Measurements from ENCODE around the gene DNASE1L1.
A peak's percentile ranks its signal among the peaks of the same experiment; 100 is the strongest.

The DNASE1L1 gene

DNA sequence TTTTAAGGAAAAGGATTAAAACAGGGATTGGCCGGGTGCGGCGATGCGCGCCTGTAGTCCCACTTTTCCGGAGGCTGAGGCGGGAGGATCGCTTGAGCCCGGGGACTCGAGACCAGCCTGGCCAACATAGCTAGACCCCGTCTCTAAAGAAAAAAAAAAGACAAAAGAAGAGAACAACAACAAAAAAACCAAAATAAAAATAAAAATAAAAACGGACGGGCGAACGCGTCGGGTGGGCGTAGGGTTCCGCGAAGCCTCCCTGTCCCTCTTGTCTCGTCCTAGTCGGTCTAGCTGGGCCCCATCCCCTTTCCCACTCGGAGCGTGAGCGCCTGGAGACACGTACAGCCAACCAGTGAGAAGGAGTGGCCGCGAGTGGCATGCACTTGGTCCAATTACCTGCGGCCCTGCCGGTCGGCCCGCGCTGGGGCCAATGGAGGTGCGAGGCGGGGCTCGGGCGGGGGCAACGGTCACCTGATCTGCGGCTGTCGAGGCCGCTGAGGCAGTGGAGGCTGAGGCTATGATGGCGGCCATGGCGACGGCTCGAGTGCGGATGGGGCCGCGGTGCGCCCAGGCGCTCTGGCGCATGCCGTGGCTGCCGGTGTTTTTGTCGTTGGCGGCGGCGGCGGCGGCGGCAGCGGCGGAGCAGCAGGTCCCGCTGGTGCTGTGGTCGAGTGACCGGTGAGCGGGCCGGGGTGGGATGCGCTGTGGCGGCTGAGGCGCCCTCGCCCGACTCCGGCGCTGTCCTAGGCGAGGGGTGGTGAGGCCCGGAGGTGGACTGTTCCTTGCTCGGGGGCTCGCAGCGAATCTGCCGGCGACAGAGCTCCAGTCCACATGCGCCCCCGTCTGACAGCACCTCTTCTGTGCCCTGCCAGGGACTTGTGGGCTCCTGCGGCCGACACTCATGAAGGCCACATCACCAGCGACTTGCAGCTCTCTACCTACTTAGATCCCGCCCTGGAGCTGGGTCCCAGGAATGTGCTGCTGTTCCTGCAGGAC lies 19.4 kb upstream of the DNASE1L1 start, which contains the start of gene ATP6AP1:
ATP6AP1 (plus strand) TSS at position 502 of the 996 bp plus-strand sequence; CDS start at position 518, 16 bp downstream.
- Mint-ChIP-seq H3K4me3 (peak within 1 kb of the TSS; percentile 81), H3K27me3 (no peaks in the 10 kb centered on the region), H3K36me3 (no peaks in the 10 kb centered on the region), H3K9me3 (no peaks in the 10 kb centered on the region), H3K4me1 (peaks cover 22% of the 10 kb centered on the region), H3K27ac (peak within 1 kb of the TSS; percentile 87)

DNA sequence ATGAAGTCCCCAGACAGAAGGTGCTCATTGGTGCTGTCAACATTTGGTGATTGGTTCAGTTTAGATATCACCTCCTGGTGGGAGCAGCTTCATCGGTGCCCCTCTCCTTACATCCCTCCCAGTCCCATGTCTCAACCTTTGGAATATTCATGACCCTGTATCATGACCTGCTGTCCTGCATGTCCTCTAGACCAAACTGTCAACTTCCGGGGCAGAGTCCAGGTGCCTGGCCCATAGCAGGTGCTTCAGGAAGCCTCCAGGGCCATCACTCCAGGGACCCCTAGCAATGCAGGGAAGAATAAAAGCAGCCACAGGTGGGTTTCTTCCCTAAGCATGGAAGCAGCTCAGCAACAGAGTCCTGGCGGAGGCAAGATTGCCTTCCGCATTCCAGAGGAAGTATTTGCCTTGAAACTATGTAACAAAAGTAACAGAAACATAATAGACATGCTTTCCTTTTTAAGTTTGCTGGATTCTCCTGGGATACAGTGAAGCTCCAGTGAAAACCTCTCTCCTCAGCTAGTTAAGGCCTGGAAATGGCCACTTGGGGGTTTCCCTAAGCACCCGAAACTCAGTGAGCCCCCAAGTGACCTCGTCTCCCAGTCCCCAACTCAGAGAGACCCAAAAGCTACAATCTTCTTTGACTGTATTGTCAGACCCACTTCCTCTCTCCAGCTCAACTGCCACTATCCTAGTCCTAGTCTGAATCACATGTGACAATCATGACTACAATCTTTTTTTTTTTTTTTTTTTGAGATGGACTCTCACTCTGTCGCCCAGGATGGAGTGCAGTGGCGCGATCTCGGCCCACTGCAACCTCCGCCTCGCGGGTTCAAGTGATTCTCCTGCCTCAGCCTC lies 18.1 kb upstream of the DNASE1L1 start:
- H3K4me1 Mint-ChIP-seq: peaks cover 22% of the 10 kb centered on the region
- no peaks in the 10 kb centered on the region for H3K36me3 Mint-ChIP-seq
- no peaks in the 10 kb centered on the region for H3K27me3 Mint-ChIP-seq
- no peaks in the 10 kb centered on the region for H3K9me3 Mint-ChIP-seq
- H3K27ac Mint-ChIP-seq: peak overlapping the region; percentile 35
- no peak overlapping the region for H3K4me3 Mint-ChIP-seq

DNA sequence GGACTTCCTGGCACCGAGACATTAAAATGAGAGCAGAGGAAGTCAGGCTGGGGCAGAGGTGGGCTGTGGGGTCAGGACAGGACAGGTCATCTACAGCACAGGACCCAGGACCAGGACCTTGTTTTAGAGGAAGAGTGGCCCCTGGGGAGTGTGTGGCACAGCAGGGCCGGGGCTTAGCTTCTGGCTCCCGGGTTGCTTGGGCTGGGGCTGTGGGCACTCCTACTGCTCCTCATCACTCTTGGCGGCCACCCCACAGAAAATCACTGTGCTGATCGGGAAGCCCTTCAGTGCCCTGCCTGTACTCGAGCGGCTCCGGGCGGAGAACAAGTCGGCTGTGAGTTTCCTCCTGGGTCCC lies 11.3 kb upstream of the DNASE1L1 start:
- Mint-ChIP-seq H3K9me3 (no peaks in the 10 kb centered on the region), H3K4me3 (no peak overlapping the region), H3K27me3 (no peaks in the 10 kb centered on the region), H3K27ac (no peak overlapping the region), H3K4me1 (peaks cover 8% of the 10 kb centered on the region), H3K36me3 (no peaks in the 10 kb centered on the region)

DNA sequence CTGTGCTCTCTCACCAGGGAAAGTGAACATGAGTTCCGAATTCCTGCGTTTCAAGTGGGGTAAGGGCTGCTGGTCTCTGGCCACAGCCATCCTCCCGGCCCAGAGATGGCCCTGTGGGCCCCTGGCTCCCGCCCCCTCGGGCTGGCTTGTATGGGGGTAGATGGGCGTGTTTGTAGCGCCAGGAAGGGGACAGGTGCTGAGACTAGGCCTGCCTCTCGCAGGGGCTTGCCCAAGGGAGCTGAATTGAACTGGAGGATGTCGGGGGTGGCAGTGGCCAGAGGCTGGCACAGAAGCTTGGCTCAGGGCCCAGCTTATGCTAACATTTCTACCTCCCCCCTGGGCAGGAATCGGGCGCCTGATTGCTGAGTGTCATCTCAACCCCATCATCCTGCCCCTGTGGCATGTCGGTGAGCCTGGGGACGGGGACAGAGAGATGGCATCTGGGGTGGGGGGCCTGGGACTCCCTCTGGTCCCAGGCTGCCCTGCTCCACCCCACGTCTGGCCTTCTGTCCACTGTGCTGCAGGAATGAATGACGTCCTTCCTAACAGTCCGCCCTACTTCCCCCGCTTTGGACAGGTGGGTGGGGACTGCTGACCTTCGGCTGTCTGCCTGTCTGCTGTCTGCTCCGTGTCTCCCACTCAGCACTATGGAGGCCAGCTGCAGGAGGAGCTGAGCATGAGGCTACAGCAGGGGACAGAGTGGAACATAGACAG lies 10.8 kb upstream of the DNASE1L1 start:
- Mint-ChIP-seq H3K36me3 (peaks cover 2% of the 10 kb centered on the region), H3K4me3 (no peak overlapping the region), H3K27ac (no peak overlapping the region), H3K9me3 (no peaks in the 10 kb centered on the region), H3K27me3 (no peaks in the 10 kb centered on the region), H3K4me1 (peaks cover 8% of the 10 kb centered on the region)

DNA sequence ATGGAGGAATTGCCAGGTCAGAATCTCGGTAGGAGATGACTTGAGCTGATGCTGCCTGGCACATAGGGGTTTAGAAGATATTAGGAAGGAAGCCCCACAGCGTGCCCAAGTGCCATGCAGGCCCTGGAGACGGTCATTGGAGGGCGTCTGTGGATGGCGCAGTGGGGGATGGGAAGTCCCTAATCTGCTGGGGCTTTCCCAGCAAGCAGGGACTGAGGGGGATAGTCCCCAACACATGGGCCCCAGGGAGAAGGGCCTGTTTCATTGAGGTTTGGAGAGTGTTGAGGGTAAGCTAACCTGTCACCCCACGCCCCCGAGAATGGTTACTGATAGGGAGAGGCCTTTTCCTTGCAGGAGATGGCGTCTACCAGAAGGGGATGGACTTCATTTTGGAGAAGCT lies 10.1 kb upstream of the DNASE1L1 start:
- no peaks in the 10 kb centered on the region for H3K27me3 Mint-ChIP-seq
- no peaks in the 10 kb centered on the region for H3K9me3 Mint-ChIP-seq
- peaks cover 4% of the 10 kb centered on the region for H3K4me1 Mint-ChIP-seq
- no peak overlapping the region for H3K4me3 Mint-ChIP-seq
- H3K36me3 Mint-ChIP-seq: peaks cover 2% of the 10 kb centered on the region
- H3K27ac Mint-ChIP-seq: no peak overlapping the region

DNA sequence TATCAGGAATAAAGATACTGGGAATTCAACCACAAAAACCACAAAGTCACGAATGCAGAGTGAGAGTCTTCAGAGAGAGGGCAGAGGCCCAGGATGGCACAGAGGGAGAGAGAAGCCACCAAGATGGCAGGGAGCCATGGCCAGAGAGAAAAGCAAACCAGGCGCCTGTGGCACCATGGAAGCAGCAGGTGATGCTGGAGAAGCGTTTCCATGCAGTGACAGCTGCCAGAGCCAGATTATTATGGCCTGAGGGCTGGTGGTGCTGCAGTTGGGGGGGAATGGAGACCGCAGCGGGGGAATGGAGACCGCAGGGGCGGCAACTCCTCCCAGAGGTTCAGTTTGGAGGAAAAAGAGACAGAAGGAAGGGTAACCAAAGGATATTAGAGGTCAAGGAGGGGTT lies 8.1 kb upstream of the DNASE1L1 start:
- peaks cover 2% of the 10 kb centered on the region for H3K36me3 Mint-ChIP-seq
- no peak overlapping the region for H3K27ac Mint-ChIP-seq
- peaks cover 5% of the 10 kb centered on the region for H3K4me1 Mint-ChIP-seq
- H3K4me3 Mint-ChIP-seq: no peak overlapping the region
- no peaks in the 10 kb centered on the region for H3K27me3 Mint-ChIP-seq
- no peaks in the 10 kb centered on the region for H3K9me3 Mint-ChIP-seq

DNA sequence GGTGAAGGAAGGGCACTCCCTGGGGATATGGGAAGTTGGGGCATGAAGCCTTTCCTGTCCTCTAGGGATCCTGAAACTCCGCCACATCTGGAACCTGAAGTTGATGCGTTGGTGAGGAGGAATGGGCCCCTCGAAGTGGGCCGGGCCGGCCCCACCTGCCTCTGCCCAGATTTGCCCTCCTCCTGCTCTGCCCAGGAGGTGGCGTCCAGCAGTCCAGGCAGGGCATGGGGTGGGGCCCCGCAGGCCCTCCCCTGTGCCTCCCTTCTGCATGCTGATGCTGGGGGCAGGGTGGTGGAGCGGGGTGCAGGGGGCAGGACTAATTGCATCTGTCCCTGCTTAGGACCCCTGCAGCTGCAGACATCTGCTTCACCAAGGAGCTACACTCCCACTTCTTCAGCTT lies 4.1 kb upstream of the DNASE1L1 start:
- no peaks in the 10 kb centered on the region for H3K27me3 Mint-ChIP-seq
- peaks cover 16% of the 10 kb centered on the region for H3K4me1 Mint-ChIP-seq
- no peaks in the 10 kb centered on the region for H3K9me3 Mint-ChIP-seq
- no peak overlapping the region for H3K27ac Mint-ChIP-seq
- H3K4me3 Mint-ChIP-seq: peak overlapping the region; percentile 81
- H3K36me3 Mint-ChIP-seq: peaks cover 2% of the 10 kb centered on the region

DNA sequence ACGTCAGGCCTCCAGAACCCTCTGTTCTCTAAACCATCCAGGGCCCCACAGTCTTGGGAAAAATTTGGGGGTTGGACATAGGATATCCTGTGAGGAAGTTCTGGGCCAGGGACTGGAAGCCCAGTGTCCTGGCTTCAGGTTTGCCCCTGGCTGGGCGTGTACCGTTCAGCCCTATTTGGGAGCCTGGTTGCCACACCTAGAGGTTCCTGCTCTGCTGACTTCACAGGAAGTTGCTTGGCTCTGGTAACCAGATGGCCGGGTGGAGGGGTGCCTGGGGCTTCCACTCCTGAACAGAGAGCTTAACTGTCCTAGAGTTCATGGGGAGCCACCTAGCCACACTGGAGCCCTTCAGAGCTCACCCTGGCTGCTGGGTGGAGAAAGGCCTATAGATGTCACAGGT lies 3.4 kb upstream of the DNASE1L1 start:
- Mint-ChIP-seq H3K27me3 (no peaks in the 10 kb centered on the region), H3K4me1 (peaks cover 16% of the 10 kb centered on the region), H3K4me3 (peak overlapping the region; percentile 81), H3K36me3 (peaks cover 2% of the 10 kb centered on the region), H3K9me3 (no peaks in the 10 kb centered on the region), H3K27ac (no peak overlapping the region)

DNA sequence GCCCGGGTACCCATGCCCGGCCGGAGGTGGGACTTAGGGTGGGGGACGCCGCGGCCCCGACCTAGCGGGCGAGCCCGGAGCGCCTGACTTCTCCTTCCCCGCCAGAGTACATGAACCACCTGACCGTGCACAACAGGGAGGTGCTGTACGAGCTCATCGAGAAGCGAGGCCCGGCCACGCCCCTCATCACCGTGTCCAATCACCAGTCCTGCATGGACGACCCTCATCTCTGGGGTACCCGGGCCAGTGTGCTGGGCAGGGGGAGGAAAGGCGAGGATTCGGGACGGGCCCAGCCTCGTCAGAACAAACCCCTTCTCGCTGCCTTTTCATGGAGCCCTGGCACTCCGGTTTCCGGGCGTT lies 2.9 kb upstream of the DNASE1L1 start:
- Mint-ChIP-seq H3K27me3 (no peaks in the 10 kb centered on the region), H3K9me3 (no peaks in the 10 kb centered on the region), H3K4me1 (peaks cover 16% of the 10 kb centered on the region), H3K36me3 (peaks cover 2% of the 10 kb centered on the region), H3K27ac (peak overlapping the region; percentile 70), H3K4me3 (peak overlapping the region; percentile 81)

DNA sequence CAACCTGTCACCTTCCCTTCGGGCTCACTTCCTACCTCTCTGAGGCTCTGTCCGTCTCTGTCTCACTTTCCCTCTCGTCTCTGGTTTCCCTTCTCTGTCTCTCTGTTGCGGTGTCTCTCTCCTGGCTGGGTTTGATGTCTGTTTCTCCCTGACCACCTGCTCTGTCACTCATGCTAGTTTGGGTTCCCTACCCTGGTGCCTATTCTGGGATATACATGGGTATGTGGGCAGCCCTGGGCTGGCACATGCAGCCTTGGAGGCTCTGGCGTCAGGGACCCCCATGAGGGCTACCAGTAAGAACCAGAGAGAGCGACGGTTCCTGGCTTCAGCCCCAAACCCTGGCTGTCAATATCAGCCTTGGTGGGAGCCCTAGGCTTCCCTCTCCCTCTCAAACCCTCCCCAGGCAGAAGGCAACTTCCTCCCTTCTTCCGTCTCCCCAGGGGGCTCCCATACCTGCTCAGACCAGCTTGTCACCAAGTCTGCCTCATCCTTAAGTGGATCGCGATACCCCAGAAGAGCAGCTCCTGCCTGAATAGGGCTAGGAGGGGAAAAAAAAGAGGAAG lies 314 bp downstream of the DNASE1L1 start:
- Mint-ChIP-seq H3K4me1 (peaks cover 16% of the 10 kb centered on the region), H3K9me3 (no peaks in the 10 kb centered on the region), H3K27ac (no peak overlapping the region), H3K4me3 (peak overlapping the region; percentile 69), H3K36me3 (no peaks in the 10 kb centered on the region), H3K27me3 (no peaks in the 10 kb centered on the region)

DNA sequence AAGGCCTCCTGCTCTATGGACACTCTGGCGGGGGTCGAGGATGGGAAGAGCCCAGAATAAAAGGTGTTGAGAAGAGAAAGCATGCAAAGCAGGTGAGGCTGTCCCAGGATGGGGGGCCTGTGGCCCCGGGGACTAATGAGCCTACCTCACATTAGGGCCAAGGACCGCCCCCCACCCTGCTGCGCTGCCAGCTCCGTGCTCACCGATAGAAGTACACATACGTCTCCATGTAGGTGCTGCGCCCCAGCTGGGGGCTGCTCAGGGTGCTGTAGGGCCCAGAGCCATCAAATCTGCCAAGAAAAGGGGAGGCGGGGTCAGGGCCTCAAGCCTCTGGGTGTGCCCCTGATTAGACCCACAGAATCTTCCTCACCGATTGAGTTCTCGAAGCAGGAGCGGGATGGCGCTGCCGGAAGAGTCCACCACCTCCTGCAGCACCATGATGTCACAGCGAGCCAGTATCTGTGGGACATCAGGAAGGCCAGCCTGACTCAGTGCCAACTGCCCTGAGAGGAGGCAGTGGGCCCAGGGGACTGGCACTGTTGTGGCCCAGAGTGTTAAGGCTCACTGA lies 4.3 kb downstream of the DNASE1L1 start:
- peaks cover 2% of the 10 kb centered on the region for H3K36me3 Mint-ChIP-seq
- no peak overlapping the region for H3K4me3 Mint-ChIP-seq
- no peaks in the 10 kb centered on the region for H3K9me3 Mint-ChIP-seq
- H3K27ac Mint-ChIP-seq: no peak overlapping the region
- H3K27me3 Mint-ChIP-seq: no peaks in the 10 kb centered on the region
- peaks cover 10% of the 10 kb centered on the region for H3K4me1 Mint-ChIP-seq

DNA sequence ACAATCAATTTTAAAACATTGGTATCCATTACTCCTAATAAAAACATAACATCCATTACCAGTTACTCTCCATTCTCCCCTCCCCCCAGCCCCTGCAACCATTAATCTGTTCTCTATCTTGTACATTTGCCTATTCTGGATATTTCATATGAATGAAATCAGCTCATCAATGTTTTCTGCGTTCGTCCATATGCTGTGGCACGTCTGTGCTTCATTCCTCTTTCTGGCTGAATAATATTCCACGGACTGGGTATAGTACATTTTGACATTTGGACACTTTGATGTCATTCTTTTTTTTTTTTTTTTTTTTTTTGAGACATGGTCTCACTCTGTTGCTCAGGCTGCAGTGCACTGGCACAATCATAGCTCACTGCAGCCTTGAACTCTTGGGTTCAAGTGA lies 5.2 kb downstream of the DNASE1L1 start:
- no peaks in the 10 kb centered on the region for H3K9me3 Mint-ChIP-seq
- peaks cover 6% of the 10 kb centered on the region for H3K4me1 Mint-ChIP-seq
- no peak overlapping the region for H3K4me3 Mint-ChIP-seq
- H3K27ac Mint-ChIP-seq: no peak overlapping the region
- H3K36me3 Mint-ChIP-seq: peaks cover 10% of the 10 kb centered on the region
- H3K27me3 Mint-ChIP-seq: no peaks in the 10 kb centered on the region

DNA sequence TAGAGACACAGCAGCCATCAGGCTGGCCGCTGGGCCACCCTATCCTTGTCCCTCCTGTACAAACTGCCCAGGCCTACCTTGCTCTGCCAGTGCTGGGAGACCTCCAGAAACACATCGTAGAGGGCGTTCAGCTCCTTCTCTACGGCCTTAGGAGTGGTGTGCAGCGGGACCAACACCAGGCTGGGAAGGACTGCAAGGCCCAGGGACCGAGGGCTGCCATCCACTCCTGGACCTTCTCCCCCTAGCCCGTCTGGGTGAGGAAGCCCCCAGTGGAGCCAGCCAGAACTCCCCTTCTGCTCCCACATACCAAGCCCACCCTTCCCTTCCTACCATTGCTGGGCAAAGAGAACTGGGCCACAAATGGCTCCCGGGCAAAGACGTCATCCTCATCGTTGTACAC lies 5.9 kb downstream of the DNASE1L1 start:
- H3K4me1 Mint-ChIP-seq: no peaks in the 10 kb centered on the region
- H3K9me3 Mint-ChIP-seq: no peaks in the 10 kb centered on the region
- H3K27ac Mint-ChIP-seq: no peak overlapping the region
- no peaks in the 10 kb centered on the region for H3K27me3 Mint-ChIP-seq
- peaks cover 16% of the 10 kb centered on the region for H3K36me3 Mint-ChIP-seq
- H3K4me3 Mint-ChIP-seq: no peak overlapping the region

DNA sequence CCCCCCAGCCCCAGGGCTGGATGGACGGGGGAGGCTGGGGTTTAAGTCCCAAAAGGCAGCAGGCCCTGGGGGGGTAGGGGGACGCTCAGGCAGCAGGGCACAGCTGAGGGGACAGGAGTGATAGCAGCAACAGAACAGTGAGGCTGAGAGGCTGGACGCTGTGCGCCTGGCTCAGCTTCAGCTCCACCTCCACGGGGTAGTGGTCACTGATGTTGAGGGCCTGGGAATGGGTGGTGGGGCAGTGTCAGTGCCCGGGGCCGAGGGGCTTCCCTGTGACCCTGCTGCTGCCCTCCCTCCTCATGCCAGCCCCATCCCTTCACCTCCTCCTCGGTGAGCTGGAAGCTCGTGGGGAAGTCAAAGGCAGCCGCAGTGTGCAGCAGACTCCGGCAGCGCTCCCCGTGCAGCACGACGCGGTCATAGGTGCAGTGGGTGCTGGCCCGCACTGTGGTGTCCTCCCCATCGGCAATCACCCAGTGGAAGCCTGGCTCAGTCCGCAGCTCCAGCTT lies 6.4 kb downstream of the DNASE1L1 start:
- Mint-ChIP-seq H3K9me3 (no peaks in the 10 kb centered on the region), H3K4me3 (no peak overlapping the region), H3K4me1 (no peaks in the 10 kb centered on the region), H3K27me3 (no peaks in the 10 kb centered on the region), H3K27ac (peak overlapping the region; percentile 65), H3K36me3 (peaks cover 16% of the 10 kb centered on the region)

Data from activated naive CD4-positive, alpha-beta T cell treated with anti-CD3 and anti-CD28 coated beads, Interleukin-2, amount 50 U/mL, for 24 hours (primary cell).